ENCODE results near the gene GHR. TPM values are rescaled to one million over a fixed set of nuclear protein-coding genes. Genes with fewer than 3 reads are reported as not detected.

Gene GHR
- polyA plus RNA-seq, 1 donor from 2014 or later = 0.31 TPM

DNA sequence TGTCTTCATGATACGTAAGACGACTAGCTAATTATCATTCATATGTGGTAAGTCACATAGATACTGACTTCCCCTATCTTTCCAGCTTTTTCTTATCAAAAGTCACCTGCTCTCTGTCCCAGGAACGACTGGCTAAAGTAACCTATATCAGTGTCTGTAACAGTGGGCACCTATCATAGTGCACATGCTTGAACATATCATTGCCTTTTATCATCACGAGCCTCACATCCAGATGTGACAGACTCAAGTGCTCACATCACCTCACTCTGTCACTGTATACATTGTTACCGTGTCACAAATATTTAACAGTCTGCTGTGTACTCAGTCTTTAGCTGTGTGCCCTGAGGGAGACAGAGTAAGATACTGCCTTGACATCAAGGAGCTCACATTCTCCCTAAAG, 208.0 kb downstream of the GHR start:
- H4K20me1 ChIP-seq (ENCODE audit: insufficient read depth) = no peaks in the 10 kb centered on the region
- no peaks in the 10 kb centered on the region for H3K36me3 ChIP-seq (ENCODE audit: insufficient read depth, low read length)
- H3K9ac ChIP-seq (ENCODE audit: low read length) = no peak overlapping the region
- H3K27me3 ChIP-seq (ENCODE audit: insufficient read depth, low read depth, low read length) = no peaks in the 10 kb centered on the region
- no peak overlapping the region for H3K4me3 ChIP-seq (ENCODE audit: low read length)
- no peaks in the 10 kb centered on the region for H3F3A ChIP-seq (ENCODE audit: insufficient read depth, low read length, poor library complexity, severe bottlenecking)
- H3K79me2 ChIP-seq (replicated peaks; ENCODE audit: insufficient read depth, low read length) = no peaks in the 10 kb centered on the region
- H3K9me3 ChIP-seq (ENCODE audit: low read length) = no peaks in the 10 kb centered on the region
- H3K9me2 ChIP-seq (ENCODE audit: insufficient read depth, low read length) = no peaks in the 10 kb centered on the region
- TF ChIP-seq RAD21 (conservative IDR thresholded peaks at IDR 0.05) (no peak), EP300 (conservative IDR thresholded peaks at IDR 0.05; ENCODE audit: poor library complexity, severe bottlenecking) (peak; percentile 41), MXI1 (conservative IDR thresholded peaks at IDR 0.05; ENCODE audit: poor library complexity, severe bottlenecking) (peak; percentile 20)
- TF ChIP-seq, protein P1, sequence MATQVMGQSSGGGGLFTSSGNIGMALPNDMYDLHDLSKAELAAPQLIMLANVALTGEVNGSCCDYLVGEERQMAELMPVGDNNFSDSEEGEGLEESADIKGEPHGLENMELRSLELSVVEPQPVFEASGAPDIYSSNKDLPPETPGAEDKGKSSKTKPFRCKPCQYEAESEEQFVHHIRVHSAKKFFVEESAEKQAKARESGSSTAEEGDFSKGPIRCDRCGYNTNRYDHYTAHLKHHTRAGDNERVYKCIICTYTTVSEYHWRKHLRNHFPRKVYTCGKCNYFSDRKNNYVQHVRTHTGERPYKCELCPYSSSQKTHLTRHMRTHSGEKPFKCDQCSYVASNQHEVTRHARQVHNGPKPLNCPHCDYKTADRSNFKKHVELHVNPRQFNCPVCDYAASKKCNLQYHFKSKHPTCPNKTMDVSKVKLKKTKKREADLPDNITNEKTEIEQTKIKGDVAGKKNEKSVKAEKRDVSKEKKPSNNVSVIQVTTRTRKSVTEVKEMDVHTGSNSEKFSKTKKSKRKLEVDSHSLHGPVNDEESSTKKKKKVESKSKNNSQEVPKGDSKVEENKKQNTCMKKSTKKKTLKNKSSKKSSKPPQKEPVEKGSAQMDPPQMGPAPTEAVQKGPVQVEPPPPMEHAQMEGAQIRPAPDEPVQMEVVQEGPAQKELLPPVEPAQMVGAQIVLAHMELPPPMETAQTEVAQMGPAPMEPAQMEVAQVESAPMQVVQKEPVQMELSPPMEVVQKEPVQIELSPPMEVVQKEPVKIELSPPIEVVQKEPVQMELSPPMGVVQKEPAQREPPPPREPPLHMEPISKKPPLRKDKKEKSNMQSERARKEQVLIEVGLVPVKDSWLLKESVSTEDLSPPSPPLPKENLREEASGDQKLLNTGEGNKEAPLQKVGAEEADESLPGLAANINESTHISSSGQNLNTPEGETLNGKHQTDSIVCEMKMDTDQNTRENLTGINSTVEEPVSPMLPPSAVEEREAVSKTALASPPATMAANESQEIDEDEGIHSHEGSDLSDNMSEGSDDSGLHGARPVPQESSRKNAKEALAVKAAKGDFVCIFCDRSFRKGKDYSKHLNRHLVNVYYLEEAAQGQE (IDR thresholded peaks at IDR 0.05; ENCODE audit: borderline replicate concordance) = no peak
- H3K4me2 ChIP-seq (ENCODE audit: low read length) = no peak overlapping the region
- no peak overlapping the region for H3K27ac ChIP-seq (ENCODE audit: low read length)
- no peak overlapping the region for H2AFZ ChIP-seq (ENCODE audit: low read depth, low read length)

DNA sequence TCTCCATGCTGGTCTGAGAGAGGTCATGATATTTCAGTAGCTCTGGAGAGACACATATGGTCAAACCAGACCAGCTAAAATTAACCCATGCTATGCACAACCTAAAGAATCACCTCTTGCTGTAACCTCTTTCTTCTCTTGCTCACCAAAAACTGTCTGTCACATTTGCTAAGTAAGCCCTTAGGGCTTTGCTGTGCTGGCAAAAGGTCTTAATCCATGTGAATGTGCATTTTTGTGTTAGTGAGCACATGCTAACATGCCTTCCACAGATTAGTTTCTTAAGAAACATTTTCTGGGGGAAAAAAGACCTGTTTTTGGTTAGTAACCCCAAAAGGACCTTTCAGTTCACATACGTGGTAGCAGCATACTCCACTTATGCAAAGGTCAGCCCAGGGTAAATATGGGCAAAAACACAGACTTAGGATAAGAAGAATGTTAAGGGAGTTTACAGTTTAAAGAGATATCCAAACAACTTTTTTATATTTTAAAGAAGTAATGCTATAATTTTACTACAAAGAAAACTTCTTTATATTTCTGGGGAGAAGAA, 209.2 kb downstream of the GHR start:
- Histone ChIP-seq H3K27me3 (ENCODE audit: insufficient read depth, low read depth, low read length) (no peaks in the 10 kb centered on the region), H3K9ac (ENCODE audit: low read length) (no peak overlapping the region), H3K36me3 (ENCODE audit: insufficient read depth, low read length) (no peaks in the 10 kb centered on the region), H3K4me3 (ENCODE audit: low read length) (no peak overlapping the region), H3K9me2 (ENCODE audit: insufficient read depth, low read length) (no peaks in the 10 kb centered on the region), H2AFZ (ENCODE audit: low read depth, low read length) (no peak overlapping the region), H3K27ac (ENCODE audit: low read length) (no peak overlapping the region), H3K79me2 (replicated peaks; ENCODE audit: insufficient read depth, low read length) (no peaks in the 10 kb centered on the region), H3F3A (ENCODE audit: insufficient read depth, low read length, poor library complexity, severe bottlenecking) (no peaks in the 10 kb centered on the region), H3K9me3 (ENCODE audit: low read length) (no peaks in the 10 kb centered on the region), H3K4me2 (ENCODE audit: low read length) (no peak overlapping the region), H4K20me1 (ENCODE audit: insufficient read depth) (no peaks in the 10 kb centered on the region)
- TF ChIP-seq, protein P1 (IDR thresholded peaks at IDR 0.05; ENCODE audit: borderline replicate concordance) = no peak
- no peak for TF ChIP-seq SMC3 (conservative IDR thresholded peaks at IDR 0.05; ENCODE audit: poor library complexity)
- no peak for TF ChIP-seq EZH2 (IDR thresholded peaks at IDR 0.05; ENCODE audit: borderline replicate concordance, insufficient read depth, low read length, poor library complexity, severe bottlenecking)
- TF ChIP-seq RAD21 (conservative IDR thresholded peaks at IDR 0.05) = no peak
- TF ChIP-seq, protein P2, sequence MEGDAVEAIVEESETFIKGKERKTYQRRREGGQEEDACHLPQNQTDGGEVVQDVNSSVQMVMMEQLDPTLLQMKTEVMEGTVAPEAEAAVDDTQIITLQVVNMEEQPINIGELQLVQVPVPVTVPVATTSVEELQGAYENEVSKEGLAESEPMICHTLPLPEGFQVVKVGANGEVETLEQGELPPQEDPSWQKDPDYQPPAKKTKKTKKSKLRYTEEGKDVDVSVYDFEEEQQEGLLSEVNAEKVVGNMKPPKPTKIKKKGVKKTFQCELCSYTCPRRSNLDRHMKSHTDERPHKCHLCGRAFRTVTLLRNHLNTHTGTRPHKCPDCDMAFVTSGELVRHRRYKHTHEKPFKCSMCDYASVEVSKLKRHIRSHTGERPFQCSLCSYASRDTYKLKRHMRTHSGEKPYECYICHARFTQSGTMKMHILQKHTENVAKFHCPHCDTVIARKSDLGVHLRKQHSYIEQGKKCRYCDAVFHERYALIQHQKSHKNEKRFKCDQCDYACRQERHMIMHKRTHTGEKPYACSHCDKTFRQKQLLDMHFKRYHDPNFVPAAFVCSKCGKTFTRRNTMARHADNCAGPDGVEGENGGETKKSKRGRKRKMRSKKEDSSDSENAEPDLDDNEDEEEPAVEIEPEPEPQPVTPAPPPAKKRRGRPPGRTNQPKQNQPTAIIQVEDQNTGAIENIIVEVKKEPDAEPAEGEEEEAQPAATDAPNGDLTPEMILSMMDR (IDR thresholded peaks at IDR 0.05; ENCODE audit: poor library complexity, severe bottlenecking) = no peak
- TF ChIP-seq MXI1 (conservative IDR thresholded peaks at IDR 0.05; ENCODE audit: poor library complexity, severe bottlenecking) = no peak
- no peak for TF ChIP-seq TAF1 (IDR thresholded peaks at IDR 0.05; ENCODE audit: low read depth)
- no peak for TF ChIP-seq POLR2AphosphoS5 (IDR thresholded peaks at IDR 0.05)
- no peak for TF ChIP-seq EP300 (conservative IDR thresholded peaks at IDR 0.05; ENCODE audit: poor library complexity, severe bottlenecking)

Measured in neural cell (in vitro differentiated cells).